H9 (cell line): Measurements from ENCODE around the gene MCM10. TPM values are rescaled to one million over a fixed set of nuclear protein-coding genes. Genes with fewer than 3 reads are reported as not detected.

ENCODE experiments used
- DNase-seq: peaks from one replicate; pipeline ENCODE4 v3.0.0-alpha.2; 2017
- H2AFZ ChIP-seq: one replicate; pipeline ENCODE4 v1.6.1; 2013; ENCODE audit warnings: mild to moderate bottlenecking, low read length, control low read depth, moderate library complexity
- H2AK5ac ChIP-seq: 2 replicates; pipeline ENCODE4 v1.6.1; 2013; ENCODE audit warnings: low read length, control low read depth, mixed read lengths; ENCODE audit not compliant: insufficient read length
- H2BK120ac ChIP-seq: one replicate; pipeline ENCODE4 v1.6.1; 2013; ENCODE audit warnings: low read depth, mild to moderate bottlenecking, low read length, control low read depth, inconsistent platforms; ENCODE audit not compliant: poor library complexity, severe bottlenecking
- H2BK12ac ChIP-seq: 2 replicates; pipeline ENCODE4 v1.6.1; 2013; ENCODE audit warnings: low read length, control low read depth, mixed read lengths, low read depth; ENCODE audit not compliant: insufficient read length
- H2BK15ac ChIP-seq: 2 replicates; pipeline ENCODE4 v1.6.1; 2013; ENCODE audit warnings: low read depth, low read length, control low read depth
- H2BK20ac ChIP-seq: one replicate; pipeline ENCODE4 v1.6.1; 2013; ENCODE audit warnings: low read depth, mild to moderate bottlenecking, low read length, control low read depth, inconsistent platforms; ENCODE audit not compliant: poor library complexity, severe bottlenecking
- H2BK5ac ChIP-seq: 2 replicates; pipeline ENCODE4 v1.6.1; 2013; ENCODE audit warnings: low read length, control low read depth, mixed read lengths; ENCODE audit not compliant: insufficient read length
- H3K14ac ChIP-seq: 2 replicates; pipeline ENCODE4 v1.6.1; 2013; ENCODE audit warnings: low read length, control low read depth; ENCODE audit not compliant: insufficient read depth
- H3K18ac ChIP-seq: 2 replicates; pipeline ENCODE4 v1.6.1; 2013; ENCODE audit warnings: low read depth, mild to moderate bottlenecking, mixed read lengths, low read length, control low read depth; ENCODE audit not compliant: insufficient read length
- H3K23ac ChIP-seq: 2 replicates; pipeline ENCODE4 v1.6.1; 2013; ENCODE audit warnings: low read length, control low read depth, mixed read lengths, low read depth; ENCODE audit not compliant: insufficient read length
- H3K23me2 ChIP-seq: 2 replicates; pipeline ENCODE4 v1.6.1; 2013; ENCODE audit warnings: low read depth, mild to moderate bottlenecking, mixed read lengths, low read length, control low read depth; ENCODE audit not compliant: insufficient read length, poor library complexity, severe bottlenecking
- H3K27ac ChIP-seq: 2 replicates; pipeline ENCODE4 v1.5.1; 2013; ENCODE audit warnings: low read length, control low read depth, mixed read lengths, low read depth; ENCODE audit not compliant: insufficient read length
- H3K27me3 ChIP-seq: 2 replicates; pipeline ENCODE4 v1.6.1; 2013; ENCODE audit warnings: low read length, control low read depth, inconsistent platforms; ENCODE audit not compliant: insufficient read depth
- H3K4ac ChIP-seq: 2 replicates; pipeline ENCODE4 v1.6.1; 2013; ENCODE audit warnings: low read depth, mild to moderate bottlenecking, control low read depth, inconsistent platforms, low read length, moderate library complexity
- H3K4me1 ChIP-seq: 2 replicates; pipeline ENCODE4 v1.6.1; 2013; ENCODE audit warnings: low read length, control low read depth, inconsistent platforms; ENCODE audit not compliant: insufficient read depth
- H3K4me2 ChIP-seq: 2 replicates; pipeline ENCODE4 v1.6.1; 2013; ENCODE audit warnings: low read length, control low read depth, mixed read lengths; ENCODE audit not compliant: insufficient read length, insufficient read depth
- H3K56ac ChIP-seq: 2 replicates; pipeline ENCODE4 v1.6.1; 2013; ENCODE audit warnings: low read depth, mild to moderate bottlenecking, mixed read lengths, low read length, control low read depth; ENCODE audit not compliant: insufficient read length
- H3K79me1 ChIP-seq: 2 replicates; pipeline ENCODE4 v1.6.1; 2013; ENCODE audit warnings: low read depth, mild to moderate bottlenecking, moderate library complexity, low read length, control low read depth, inconsistent platforms; ENCODE audit not compliant: insufficient read depth, poor library complexity, severe bottlenecking
- H3K79me2 ChIP-seq: 2 replicates; pipeline ENCODE4 v1.6.1; 2013; ENCODE audit warnings: low read length, control low read depth, inconsistent platforms; ENCODE audit not compliant: insufficient read depth
- H3K9ac ChIP-seq: 2 replicates; pipeline ENCODE4 v1.6.1; 2013; ENCODE audit warnings: low read length, control low read depth, mixed read lengths; ENCODE audit not compliant: insufficient read length; ENCODE audit errors: extremely low read depth
- H3K9me3 ChIP-seq: one replicate; pipeline ENCODE4 v1.6.1; 2013; ENCODE audit warnings: low read depth, low read length, inconsistent platforms; ENCODE audit not compliant: control insufficient read depth
- H3T11ph ChIP-seq: one replicate; pipeline ENCODE4 v1.6.1; 2013; ENCODE audit warnings: mild to moderate bottlenecking, low read length, control low read depth, inconsistent platforms
- H4K20me1 ChIP-seq: one replicate; pipeline ENCODE4 v1.6.1; 2013; ENCODE audit not compliant: control insufficient read depth, insufficient read length, insufficient read depth
- H4K5ac ChIP-seq: 2 replicates; pipeline ENCODE4 v1.6.1; 2013; ENCODE audit warnings: low read depth, mild to moderate bottlenecking, mixed read lengths, low read length, control low read depth; ENCODE audit not compliant: insufficient read length
- H4K8ac ChIP-seq: replicated peaks from 2 replicates; pipeline ENCODE4 v1.6.1; 2013; ENCODE audit warnings: low read length, control low read depth, mixed read lengths, low read depth; ENCODE audit not compliant: insufficient read length
- H4K91ac ChIP-seq: 2 replicates; pipeline ENCODE4 v1.6.1; 2013; ENCODE audit warnings: low read depth, mild to moderate bottlenecking, moderate library complexity, mixed read lengths, low read length, control low read depth; ENCODE audit not compliant: insufficient read length
- H3K27ac Mint-ChIP-seq, 3 experiments: 2 replicates in 2 of 3; 3 replicates in 1 of 3; pipeline ENCODE4 v1.8.0; 2020 to 2021; ENCODE audit warnings: mixed read lengths in 3 of 3, mild to moderate bottlenecking in 1 of 3, moderate library complexity in 1 of 3
- H3K27me3 Mint-ChIP-seq: 2 replicates; pipeline ENCODE4 v1.8.0; 2021; ENCODE audit warnings: low read depth, mild to moderate bottlenecking, moderate library complexity, mixed read lengths
- H3K36me3 Mint-ChIP-seq, 3 experiments: 2 replicates in 2 of 3; 3 replicates in 1 of 3; pipeline ENCODE4 v1.8.0; 2020 to 2021; ENCODE audit warnings: low read depth in 3 of 3, mixed read lengths in 3 of 3; ENCODE audit not compliant: insufficient read depth in 1 of 3
- H3K4me1 Mint-ChIP-seq, 2 experiments: 2 replicates each; pipeline ENCODE4 v1.8.0; 2020; ENCODE audit warnings: mixed read lengths in 2 of 2
- H3K4me3 Mint-ChIP-seq, 2 experiments: 2 replicates in 1 of 2; 3 replicates in 1 of 2; pipeline ENCODE4 v1.8.0; 2020 to 2021; ENCODE audit warnings: mild to moderate bottlenecking in 2 of 2, mixed read lengths in 2 of 2, moderate library complexity in 1 of 2
- H3K9me3 Mint-ChIP-seq, 2 experiments: 2 replicates in 1 of 2; 3 replicates in 1 of 2; pipeline ENCODE4 v1.8.0; 2020; ENCODE audit warnings: mild to moderate bottlenecking in 2 of 2, mixed read lengths in 2 of 2, moderate library complexity in 1 of 2
- CTCF ChIP-seq: fragments of 200-600 bp; sonication (generic); conservative IDR thresholded peaks from 3 replicates; pipeline ENCODE4 v1.8.0; 2021; ENCODE audit warnings: antibody characterized with exemption, mild to moderate bottlenecking
- WGBS: extraction: QIAGEN DNeasy Blood & Tissue Kit; methylation state at CpG from one replicate; pipeline ENCODE4 v1.1.7; 2013; ENCODE audit warnings: missing lambda C conversion rate, low lambda C conversion rate, mixed read lengths; ENCODE audit not compliant: insufficient read length; ENCODE audit errors: extremely low coverage; 5-methylcytosine and 5-hydroxymethylcytosine counted together
- total RNA-seq: library from RNA; stranded (reverse); gene quantifications from 2 replicates; pipeline ENCODE4 v1.2.1, GENCODE V29; 2021

The MCM10 gene
- total RNA-seq, 1 experiment from 2014 or later = 67.4 TPM

- no peaks in the 10 kb centered on the region for H4K20me1 ChIP-seq
- H3K23me2 ChIP-seq = no peaks in the 10 kb centered on the region
- no peaks in the 10 kb centered on the region for H3K79me1 ChIP-seq
- H3K9ac ChIP-seq = no peak overlapping the region
- peaks cover 2 to 5% of the 10 kb centered on the region in 2 experiments; a peak in 4 of 5 replicates for H3K9me3 Mint-ChIP-seq
- H3K18ac ChIP-seq = no peak overlapping the region
- H3K14ac ChIP-seq = no peak overlapping the region
- H3K36me3 Mint-ChIP-seq = peaks cover 77 to 94% (median 92%) of the 10 kb centered on the region in 3 experiments
- no peak overlapping the region for H2BK5ac ChIP-seq
- H4K8ac ChIP-seq = no peak overlapping the region
- no peak overlapping the region for H3K56ac ChIP-seq
- H2BK20ac ChIP-seq = no peak overlapping the region
- H3K27me3 Mint-ChIP-seq = no peaks in the 10 kb centered on the region
- no peak overlapping the region for H3K27ac Mint-ChIP-seq
- H4K5ac ChIP-seq = no peak overlapping the region
- H2BK120ac ChIP-seq = no peak overlapping the region
- H3K23ac ChIP-seq = no peak overlapping the region
- WGBS = no CpG with 5 or more reads among the region's 2 CpGs
- H3K79me2 ChIP-seq = no peaks in the 10 kb centered on the region
- no peak overlapping the region for H3K4ac ChIP-seq
- no peak overlapping the region for H3K27ac ChIP-seq
- H3K4me1 ChIP-seq = no peaks in the 10 kb centered on the region
- H2BK15ac ChIP-seq = no peak overlapping the region
- TF ChIP-seq CTCF = no peak
- H2AFZ ChIP-seq = no peak overlapping the region
- no peaks in the 10 kb centered on the region for H3K4me1 Mint-ChIP-seq
- no peaks in the 10 kb centered on the region for H3K9me3 ChIP-seq
- DNase-seq = no peak
- no peak overlapping the region for H3T11ph ChIP-seq
- H2BK12ac ChIP-seq = no peak overlapping the region
- no peak overlapping the region for H3K4me3 Mint-ChIP-seq
- no peak overlapping the region for H4K91ac ChIP-seq
- no peak overlapping the region for H2AK5ac ChIP-seq
- H3K4me2 ChIP-seq = no peak overlapping the region
- no peaks in the 10 kb centered on the region for H3K27me3 ChIP-seq
These were observed 22.9 kb downstream of the MCM10 start for GRCh38 chr10:13184276-13184675.
